IPS-NIHi11 (cell line): ENCODE measurements around the gene PCDHA10.
A peak's percentile ranks its signal among the peaks of the same experiment; 100 is the strongest.
"Not testable (repeated sequence)": the region's sequence is repeated elsewhere in the genome, so short reads cannot be mapped to it uniquely, and the experiment has no call there.

Experiments
- DNase-seq: peaks from one replicate; pipeline ENCODE4 v3.0.0; 2012; ENCODE audit warnings: mixed read lengths, low spot score

Gene PCDHA10

GRCh38 chr5:140840978-140841962 lies 14.4 kb upstream of the PCDHA10 start, which contains the start of gene PCDHA8:
Gene PCDHA8 (plus strand): TSS chr5:140841187. CDS start chr5:140841322, 135 bp downstream.
- DNase-seq: peak; percentile 42

DNA sequence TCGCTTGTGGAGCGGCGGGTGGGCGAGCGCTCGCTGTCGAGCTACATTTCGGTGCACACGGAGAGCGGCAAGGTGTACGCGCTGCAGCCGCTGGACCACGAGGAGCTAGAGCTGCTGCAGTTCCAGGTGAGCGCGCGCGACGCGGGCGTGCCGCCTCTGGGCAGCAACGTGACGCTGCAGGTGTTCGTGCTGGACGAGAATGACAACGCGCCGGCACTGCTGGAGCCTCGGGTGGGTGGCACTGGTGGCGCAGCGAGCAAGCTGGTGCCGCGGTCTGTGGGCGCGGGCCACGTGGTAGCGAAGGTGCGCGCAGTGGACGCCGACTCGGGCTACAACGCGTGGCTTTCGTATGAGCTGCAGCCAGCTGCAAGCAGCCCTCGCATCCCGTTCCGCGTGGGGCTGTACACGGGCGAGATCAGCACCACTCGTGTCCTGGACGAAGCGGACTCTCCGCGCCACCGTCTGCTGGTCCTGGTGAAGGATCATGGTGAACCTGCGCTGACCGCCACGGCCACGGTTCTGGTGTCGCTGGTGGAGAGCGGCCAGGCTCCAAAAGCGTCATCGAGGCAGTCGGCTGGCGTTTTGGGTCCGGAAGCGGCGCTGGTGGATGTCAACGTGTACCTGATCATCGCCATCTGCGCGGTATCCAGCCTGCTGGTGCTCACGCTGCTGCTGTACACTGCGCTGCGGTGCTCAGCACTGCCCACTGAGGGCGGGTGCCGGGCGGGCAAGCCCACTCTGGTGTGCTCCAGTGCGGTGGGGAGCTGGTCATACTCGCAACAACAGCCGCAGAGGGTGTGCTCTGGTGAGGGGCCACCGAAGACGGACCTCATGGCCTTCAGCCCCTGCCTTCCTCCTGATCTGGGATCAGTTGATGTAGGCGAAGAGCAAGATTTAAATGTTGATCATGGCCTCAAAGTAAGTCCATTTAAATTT lies 12.6 kb upstream of the PCDHA10 start:
- DNase-seq: no peak

DNA sequence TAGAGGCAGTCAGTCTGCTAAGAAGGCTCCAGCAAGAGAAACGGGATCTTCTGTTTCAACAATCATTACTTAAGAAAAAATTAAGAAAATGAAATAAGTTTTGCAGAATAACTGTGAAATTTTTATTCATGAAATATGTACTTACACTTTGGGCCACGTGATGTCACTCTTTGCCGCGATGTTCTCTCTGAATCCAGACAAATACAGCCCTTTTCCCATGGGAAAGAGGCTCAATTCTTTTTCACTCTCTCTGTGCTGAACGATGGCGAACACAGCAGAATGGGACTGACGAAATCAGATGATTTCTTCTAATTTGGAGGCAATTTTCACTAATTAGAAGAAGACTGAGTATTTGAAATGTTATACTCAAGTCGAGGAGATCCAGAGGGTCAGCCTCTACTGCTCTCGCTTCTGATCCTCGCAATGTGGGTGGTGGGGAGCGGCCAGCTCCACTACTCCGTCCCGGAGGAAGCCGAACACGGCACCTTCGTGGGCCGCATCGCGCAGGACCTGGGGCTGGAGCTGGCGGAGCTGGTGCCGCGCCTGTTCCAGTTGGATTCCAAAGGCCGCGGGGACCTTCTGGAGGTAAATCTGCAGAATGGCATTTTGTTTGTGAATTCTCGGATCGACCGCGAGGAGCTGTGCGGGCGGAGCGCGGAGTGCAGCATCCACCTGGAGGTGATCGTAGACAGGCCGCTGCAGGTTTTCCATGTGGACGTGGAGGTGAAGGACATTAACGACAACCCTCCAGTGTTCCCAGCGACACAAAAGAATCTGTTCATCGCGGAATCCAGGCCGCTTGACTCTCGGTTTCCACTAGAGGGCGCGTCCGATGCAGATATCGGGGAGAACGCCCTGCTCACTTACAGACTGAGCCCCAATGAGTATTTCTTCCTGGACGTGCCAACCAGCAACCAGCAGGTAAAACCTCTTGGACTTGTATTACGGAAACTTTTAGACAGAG lies 7.3 kb upstream of the PCDHA10 start, which contains the start of gene PCDHA9:
Gene PCDHA9 (plus strand): TSS at position 244 of the 964 bp plus-strand sequence. CDS start 114 bp downstream, at position 358.
- not testable (repeated sequence) for DNase-seq

GRCh38 chr5:140849831-140850634 lies 5.7 kb upstream of the PCDHA10 start:
- DNase-seq: not testable (repeated sequence)

- DNase-seq: no peak
Measured at GRCh38 chr5:140857177-140857986, 1.7 kb downstream of the PCDHA10 start.

DNA sequence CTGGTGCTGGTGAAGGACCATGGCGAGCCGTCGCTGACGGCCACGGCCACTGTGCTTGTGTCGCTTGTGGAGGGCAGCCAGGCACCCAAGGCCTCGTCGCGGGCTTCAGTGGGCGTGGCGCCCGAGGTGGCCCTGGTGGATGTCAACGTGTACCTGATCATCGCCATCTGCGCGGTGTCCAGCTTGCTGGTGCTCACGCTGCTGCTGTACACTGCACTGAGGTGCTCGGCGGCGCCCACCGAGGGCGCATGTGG lies 2.2 kb downstream of the PCDHA10 start:
- DNase-seq: no peak

GRCh38 chr5:140862441-140863295 lies 7.0 kb downstream of the PCDHA10 start:
- no peak for DNase-seq

- peak; percentile 41 for DNase-seq
Measured at GRCh38 chr5:140868721-140869554, 13.2 kb downstream of the PCDHA10 start, which contains the start of gene PCDHA11. Gene PCDHA11 (plus strand): TSS chr5:140868957. CDS start chr5:140869104, 147 bp downstream.

DNA sequence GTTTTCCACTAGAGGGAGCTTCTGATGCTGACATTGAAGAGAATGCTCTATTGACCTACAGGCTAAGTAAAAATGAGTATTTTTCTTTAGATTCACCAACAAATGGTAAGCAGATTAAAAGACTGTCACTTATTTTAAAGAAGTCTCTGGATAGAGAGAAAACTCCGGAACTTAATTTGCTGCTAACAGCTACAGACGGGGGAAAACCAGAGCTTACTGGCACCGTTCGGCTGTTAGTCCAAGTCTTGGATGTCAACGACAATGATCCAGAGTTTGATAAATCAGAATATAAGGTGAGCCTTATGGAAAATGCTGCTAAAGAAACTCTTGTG lies 13.8 kb downstream of the PCDHA10 start:
- DNase-seq: no peak

GRCh38 chr5:140870221-140871201 lies 14.8 kb downstream of the PCDHA10 start:
- DNase-seq: no peak

GRCh38 chr5:140875085-140876065 lies 19.7 kb downstream of the PCDHA10 start, which contains the start of gene PCDHA12:
Gene PCDHA12 (plus strand): TSS chr5:140875308. CDS start chr5:140875473, 165 bp downstream.
- peak; percentile 58 for DNase-seq

GRCh38 chr5:140876541-140877261 lies 21.0 kb downstream of the PCDHA10 start:
- not testable (repeated sequence) for DNase-seq

GRCh38 chr5:140877262-140877581 lies 21.5 kb downstream of the PCDHA10 start:
- no peak for DNase-seq

DNA sequence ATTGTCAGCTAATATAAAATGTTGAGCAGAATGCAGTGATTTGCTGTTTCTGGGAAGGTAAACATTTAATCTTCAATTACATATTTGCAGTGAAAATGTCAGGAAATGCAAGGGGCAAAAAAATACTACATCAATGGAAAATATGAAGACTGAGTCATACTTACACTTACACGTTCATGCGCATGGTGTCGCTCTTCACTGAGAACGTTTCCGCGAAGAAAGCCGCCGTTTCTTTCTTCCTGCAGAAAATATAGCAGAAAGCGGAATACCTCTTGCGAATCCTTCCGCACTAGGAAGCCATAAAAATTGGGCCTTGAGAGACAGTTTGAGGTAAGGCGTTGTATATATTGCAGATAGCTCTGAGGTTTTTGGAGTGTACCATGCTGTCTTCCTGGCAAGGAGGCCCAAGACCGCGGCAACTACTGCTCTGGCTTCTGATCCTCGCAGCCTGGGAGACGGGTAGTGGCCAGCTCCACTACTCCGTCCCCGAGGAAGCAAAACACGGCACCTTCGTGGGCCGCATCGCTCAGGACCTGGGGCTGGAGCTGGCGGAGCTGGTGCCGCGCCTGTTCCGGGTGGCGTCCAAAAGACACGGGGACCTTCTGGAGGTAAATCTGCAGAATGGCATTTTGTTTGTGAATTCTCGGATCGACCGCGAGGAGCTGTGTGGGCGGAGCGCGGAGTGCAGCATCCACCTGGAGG lies 26.3 kb downstream of the PCDHA10 start, which contains the start of gene PCDHA13:
Gene PCDHA13 (plus strand): TSS at position 236 of the 702 bp plus-strand sequence. CDS start 145 bp downstream, at position 381.
- DNase-seq: no peak
